DND-41 (cell line): ENCODE measurements around the gene SHROOM1.

ENCODE experiments used
- EZH2 ChIP-seq: IDR thresholded peaks from 3 replicates; pipeline ENCODE4 v1.6.1; 2012; ENCODE audit warnings: borderline replicate concordance, low read depth, mild to moderate bottlenecking, moderate library complexity, low read length, inconsistent platforms; ENCODE audit not compliant: severe bottlenecking
- TF ChIP-seq, protein P1 (sequence below): IDR thresholded peaks from 2 replicates; pipeline ENCODE4 v1.5.1; 2012; ENCODE audit warnings: borderline replicate concordance, low read length, moderate library complexity, mild to moderate bottlenecking; ENCODE audit not compliant: poor library complexity, severe bottlenecking; ENCODE audit errors: extremely low read depth

DNA sequence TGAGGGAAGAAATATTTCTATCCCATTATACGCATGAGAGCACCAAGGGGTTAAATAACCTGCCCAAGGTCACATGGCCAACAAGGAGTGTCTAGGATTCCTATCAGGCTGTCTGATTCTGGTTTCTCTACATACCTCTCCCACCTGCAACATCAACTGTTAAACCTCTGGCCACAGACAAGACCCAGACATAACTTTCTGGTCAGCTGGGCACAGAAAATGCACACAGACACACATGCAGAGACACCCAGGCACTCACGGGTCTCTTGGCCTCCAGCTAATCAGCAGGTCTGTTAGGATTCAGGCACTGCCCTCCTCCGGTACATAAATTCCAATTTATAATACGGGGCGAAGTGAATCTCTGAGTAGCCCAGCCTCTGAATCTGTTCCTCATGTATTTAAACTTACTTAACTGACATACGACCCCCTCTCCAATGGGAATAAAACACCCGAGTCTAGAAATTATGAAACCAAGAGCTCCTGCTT lies 54.9 kb downstream of the SHROOM1 start:
- TF ChIP-seq, protein P1, sequence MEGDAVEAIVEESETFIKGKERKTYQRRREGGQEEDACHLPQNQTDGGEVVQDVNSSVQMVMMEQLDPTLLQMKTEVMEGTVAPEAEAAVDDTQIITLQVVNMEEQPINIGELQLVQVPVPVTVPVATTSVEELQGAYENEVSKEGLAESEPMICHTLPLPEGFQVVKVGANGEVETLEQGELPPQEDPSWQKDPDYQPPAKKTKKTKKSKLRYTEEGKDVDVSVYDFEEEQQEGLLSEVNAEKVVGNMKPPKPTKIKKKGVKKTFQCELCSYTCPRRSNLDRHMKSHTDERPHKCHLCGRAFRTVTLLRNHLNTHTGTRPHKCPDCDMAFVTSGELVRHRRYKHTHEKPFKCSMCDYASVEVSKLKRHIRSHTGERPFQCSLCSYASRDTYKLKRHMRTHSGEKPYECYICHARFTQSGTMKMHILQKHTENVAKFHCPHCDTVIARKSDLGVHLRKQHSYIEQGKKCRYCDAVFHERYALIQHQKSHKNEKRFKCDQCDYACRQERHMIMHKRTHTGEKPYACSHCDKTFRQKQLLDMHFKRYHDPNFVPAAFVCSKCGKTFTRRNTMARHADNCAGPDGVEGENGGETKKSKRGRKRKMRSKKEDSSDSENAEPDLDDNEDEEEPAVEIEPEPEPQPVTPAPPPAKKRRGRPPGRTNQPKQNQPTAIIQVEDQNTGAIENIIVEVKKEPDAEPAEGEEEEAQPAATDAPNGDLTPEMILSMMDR: no peak
- no peak for TF ChIP-seq EZH2
